ENCODE results near the gene EIF4E2. TPM values are rescaled to one million over a fixed set of nuclear protein-coding genes. Genes with fewer than 3 reads are reported as not detected.

Gene EIF4E2
- total RNA-seq, 1 donor from 2014 or later: 97.0 TPM

DNA sequence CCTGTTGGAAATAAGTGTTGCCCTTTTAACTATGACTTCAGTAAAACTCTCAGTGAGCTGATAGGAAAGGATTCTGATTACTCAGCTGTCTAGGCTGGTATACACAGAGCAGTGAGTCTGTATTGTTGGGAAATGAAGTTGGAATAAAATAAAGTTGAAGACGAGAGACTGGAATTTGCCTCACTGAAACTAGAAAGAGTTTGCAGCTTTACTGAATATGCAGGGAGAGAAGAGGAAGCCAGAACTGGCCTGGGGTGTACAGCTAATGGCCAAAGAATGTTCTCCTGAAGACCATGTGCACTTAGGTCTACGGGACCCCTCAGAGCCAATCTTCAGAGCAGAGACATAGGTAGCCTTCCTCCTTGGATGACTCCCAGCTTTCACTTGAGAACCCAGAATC, 26.5 kb downstream of the EIF4E2 start:
- Histone ChIP-seq H3K4me3 (no peak overlapping the region), H3K79me2 (ENCODE audit: low read depth) (no peaks in the 10 kb centered on the region), H3K27ac (no peak overlapping the region), H3F3A (ENCODE audit: low read depth) (no peaks in the 10 kb centered on the region), H3K27me3 (no peaks in the 10 kb centered on the region), H3K4me1 (peaks cover 12% of the 10 kb centered on the region), H2AFZ (replicated peaks) (no peak overlapping the region), H3K9me3 (ENCODE audit: low read depth) (no peaks in the 10 kb centered on the region), H3K36me3 (no peaks in the 10 kb centered on the region), H3K9ac (no peak overlapping the region), H3K4me2 (no peak overlapping the region), H4K20me1 (ENCODE audit: low read depth) (no peaks in the 10 kb centered on the region)
- Mint-ChIP-seq H3K4me3 (no peak overlapping the region), H3K27ac (no peak overlapping the region), H3K27me3 (ENCODE audit: insufficient read depth, low read depth) (peaks cover 2% of the 10 kb centered on the region), H3K4me1 (peaks cover 10% of the 10 kb centered on the region), H3K9me3 (no peaks in the 10 kb centered on the region), H3K36me3 (peaks cover 13% of the 10 kb centered on the region)
- no peak for DNase-seq (ENCODE audit: low spot score)
- no peak for TF ChIP-seq EZH2phosphoT487 (IDR thresholded peaks at IDR 0.05)
- no peak for TF ChIP-seq EZH2 (IDR thresholded peaks at IDR 0.05)
- TF ChIP-seq, protein P1, sequence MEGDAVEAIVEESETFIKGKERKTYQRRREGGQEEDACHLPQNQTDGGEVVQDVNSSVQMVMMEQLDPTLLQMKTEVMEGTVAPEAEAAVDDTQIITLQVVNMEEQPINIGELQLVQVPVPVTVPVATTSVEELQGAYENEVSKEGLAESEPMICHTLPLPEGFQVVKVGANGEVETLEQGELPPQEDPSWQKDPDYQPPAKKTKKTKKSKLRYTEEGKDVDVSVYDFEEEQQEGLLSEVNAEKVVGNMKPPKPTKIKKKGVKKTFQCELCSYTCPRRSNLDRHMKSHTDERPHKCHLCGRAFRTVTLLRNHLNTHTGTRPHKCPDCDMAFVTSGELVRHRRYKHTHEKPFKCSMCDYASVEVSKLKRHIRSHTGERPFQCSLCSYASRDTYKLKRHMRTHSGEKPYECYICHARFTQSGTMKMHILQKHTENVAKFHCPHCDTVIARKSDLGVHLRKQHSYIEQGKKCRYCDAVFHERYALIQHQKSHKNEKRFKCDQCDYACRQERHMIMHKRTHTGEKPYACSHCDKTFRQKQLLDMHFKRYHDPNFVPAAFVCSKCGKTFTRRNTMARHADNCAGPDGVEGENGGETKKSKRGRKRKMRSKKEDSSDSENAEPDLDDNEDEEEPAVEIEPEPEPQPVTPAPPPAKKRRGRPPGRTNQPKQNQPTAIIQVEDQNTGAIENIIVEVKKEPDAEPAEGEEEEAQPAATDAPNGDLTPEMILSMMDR (IDR thresholded peaks at IDR 0.05): no peak

DNA sequence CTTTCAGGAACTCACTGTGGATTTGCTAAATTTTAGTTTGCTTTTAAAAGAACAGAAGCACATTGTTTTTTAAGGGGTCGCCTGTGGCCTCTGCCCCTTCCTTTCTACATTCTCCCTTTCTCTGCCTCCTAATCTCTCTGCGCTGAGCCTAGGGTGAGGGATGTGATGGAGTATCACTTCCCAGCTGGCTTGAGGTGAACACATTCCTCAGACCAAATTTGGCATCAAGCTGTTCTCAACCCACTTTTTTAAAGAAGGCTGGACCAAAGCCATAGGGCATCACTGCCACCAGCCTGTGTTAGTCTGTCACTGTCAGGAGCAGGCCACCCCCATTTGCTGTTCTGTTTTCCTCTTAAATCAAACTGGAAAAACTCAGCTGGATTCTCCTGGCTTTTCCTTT, 27.4 kb downstream of the EIF4E2 start:
- Mint-ChIP-seq H3K27ac (no peak overlapping the region), H3K4me1 (peaks cover 10% of the 10 kb centered on the region), H3K9me3 (no peaks in the 10 kb centered on the region), H3K4me3 (no peak overlapping the region), H3K36me3 (peaks cover 13% of the 10 kb centered on the region), H3K27me3 (ENCODE audit: insufficient read depth, low read depth) (no peaks in the 10 kb centered on the region)
- no peaks in the 10 kb centered on the region for H3K36me3 ChIP-seq
- no peaks in the 10 kb centered on the region for H3K9me3 ChIP-seq (ENCODE audit: low read depth)
- no peak overlapping the region for H3K4me3 ChIP-seq
- no peaks in the 10 kb centered on the region for H3K79me2 ChIP-seq (ENCODE audit: low read depth)
- TF ChIP-seq EZH2 (IDR thresholded peaks at IDR 0.05) (no peak), EZH2phosphoT487 (IDR thresholded peaks at IDR 0.05) (no peak)
- TF ChIP-seq, protein P1 (IDR thresholded peaks at IDR 0.05): no peak
- H3K4me2 ChIP-seq: no peak overlapping the region
- no peaks in the 10 kb centered on the region for H3F3A ChIP-seq (ENCODE audit: low read depth)
- no peak overlapping the region for H3K9ac ChIP-seq
- no peaks in the 10 kb centered on the region for H3K27me3 ChIP-seq
- H2AFZ ChIP-seq (replicated peaks): no peak overlapping the region
- peak; percentile 14 for DNase-seq (ENCODE audit: low spot score)
- peaks cover 12% of the 10 kb centered on the region for H3K4me1 ChIP-seq
- no peak overlapping the region for H3K27ac ChIP-seq
- H4K20me1 ChIP-seq (ENCODE audit: low read depth): no peaks in the 10 kb centered on the region

DNA sequence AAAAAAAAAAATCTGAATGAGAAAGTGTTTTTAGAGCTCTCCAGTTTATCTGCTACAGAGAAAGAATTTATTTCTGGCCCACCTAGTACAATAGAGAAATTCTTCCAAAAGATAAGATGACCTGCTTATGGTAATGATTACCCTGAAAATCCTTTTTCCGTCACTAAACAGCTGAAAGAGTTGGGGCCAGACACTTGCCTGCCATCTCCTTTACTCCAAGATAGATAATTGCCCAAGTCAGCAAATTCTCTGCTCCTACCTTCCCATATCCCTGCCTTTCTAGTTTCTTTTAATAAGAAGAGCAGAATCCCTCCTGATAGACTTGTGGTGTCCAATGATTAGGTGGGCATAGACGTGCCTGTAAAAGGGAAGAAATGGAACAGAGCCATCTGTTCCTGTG, 28.1 kb downstream of the EIF4E2 start:
- H3K27me3 ChIP-seq: no peaks in the 10 kb centered on the region
- H3K9me3 ChIP-seq (ENCODE audit: low read depth): no peaks in the 10 kb centered on the region
- H2AFZ ChIP-seq (replicated peaks): no peak overlapping the region
- DNase-seq (ENCODE audit: low spot score): no peak
- no peaks in the 10 kb centered on the region for H3K79me2 ChIP-seq (ENCODE audit: low read depth)
- no peak overlapping the region for H3K4me3 ChIP-seq
- no peak for TF ChIP-seq EZH2 (IDR thresholded peaks at IDR 0.05)
- no peak for TF ChIP-seq EZH2phosphoT487 (IDR thresholded peaks at IDR 0.05)
- TF ChIP-seq, protein P1 (IDR thresholded peaks at IDR 0.05): no peak
- Mint-ChIP-seq H3K9me3 (no peaks in the 10 kb centered on the region), H3K4me3 (no peak overlapping the region), H3K4me1 (peaks cover 8% of the 10 kb centered on the region), H3K27me3 (ENCODE audit: insufficient read depth, low read depth) (no peaks in the 10 kb centered on the region), H3K36me3 (peaks cover 13% of the 10 kb centered on the region), H3K27ac (no peak overlapping the region)
- no peak overlapping the region for H3K4me2 ChIP-seq
- H3K36me3 ChIP-seq: no peaks in the 10 kb centered on the region
- peaks cover 10% of the 10 kb centered on the region for H3K4me1 ChIP-seq
- no peaks in the 10 kb centered on the region for H4K20me1 ChIP-seq (ENCODE audit: low read depth)
- no peaks in the 10 kb centered on the region for H3F3A ChIP-seq (ENCODE audit: low read depth)
- no peak overlapping the region for H3K27ac ChIP-seq
- no peak overlapping the region for H3K9ac ChIP-seq

DNA sequence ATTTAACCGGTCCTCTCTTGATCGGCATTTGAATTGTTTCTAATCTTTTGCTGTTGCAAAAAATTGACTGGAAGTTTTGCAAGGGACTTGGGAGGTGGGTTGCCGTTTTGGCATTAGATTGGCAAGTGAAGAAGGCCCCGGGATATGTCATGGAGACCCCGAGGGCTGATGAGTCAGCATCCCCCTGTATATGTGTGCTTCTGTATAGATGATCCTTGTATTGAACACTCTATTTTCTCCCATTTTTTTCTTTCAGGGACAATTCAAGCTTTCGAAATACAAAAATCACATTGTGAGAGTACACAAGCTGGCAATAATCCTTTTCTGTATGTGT, 30.1 kb downstream of the EIF4E2 start:
- H3K27me3 ChIP-seq: no peaks in the 10 kb centered on the region
- Mint-ChIP-seq H3K27ac (no peak overlapping the region), H3K4me3 (no peak overlapping the region), H3K36me3 (peaks cover 14% of the 10 kb centered on the region), H3K9me3 (no peaks in the 10 kb centered on the region), H3K27me3 (ENCODE audit: insufficient read depth, low read depth) (peaks cover 2% of the 10 kb centered on the region), H3K4me1 (no peaks in the 10 kb centered on the region)
- no peaks in the 10 kb centered on the region for H3F3A ChIP-seq (ENCODE audit: low read depth)
- no peak overlapping the region for H3K27ac ChIP-seq
- H3K4me3 ChIP-seq: no peak overlapping the region
- H3K4me2 ChIP-seq: no peak overlapping the region
- H3K9ac ChIP-seq: no peak overlapping the region
- no peaks in the 10 kb centered on the region for H3K36me3 ChIP-seq
- no peak overlapping the region for H2AFZ ChIP-seq (replicated peaks)
- no peaks in the 10 kb centered on the region for H3K9me3 ChIP-seq (ENCODE audit: low read depth)
- H4K20me1 ChIP-seq (ENCODE audit: low read depth): no peaks in the 10 kb centered on the region
- no peak for TF ChIP-seq EZH2phosphoT487 (IDR thresholded peaks at IDR 0.05)
- no peaks in the 10 kb centered on the region for H3K79me2 ChIP-seq (ENCODE audit: low read depth)
- no peak for DNase-seq (ENCODE audit: low spot score)
- peaks cover 8% of the 10 kb centered on the region for H3K4me1 ChIP-seq
